ENCODE data around the gene RXRA. TPM values are rescaled to one million over a fixed set of nuclear protein-coding genes. Genes with fewer than 3 reads are reported as not detected.

Gene RXRA
- total RNA-seq, 1 experiment from 2014 or later: 29.9 TPM

- no peak overlapping the region for H2BK12ac ChIP-seq (ENCODE audit: insufficient read length, low read depth, low read length)
- H3K9me3 ChIP-seq (ENCODE audit: control insufficient read depth, low read depth, low read length): no peaks in the 10 kb centered on the region
- H4K8ac ChIP-seq (replicated peaks; ENCODE audit: insufficient read length, low read depth, low read length): no peak overlapping the region
- H3K27ac ChIP-seq (ENCODE audit: insufficient read length, low read depth, low read length): no peak overlapping the region
- H3K79me2 ChIP-seq (ENCODE audit: insufficient read depth, low read length): peaks cover 3% of the 10 kb centered on the region; the same call in 1 of the 2 replicates
- H2BK15ac ChIP-seq (ENCODE audit: low read depth, low read length): no peak overlapping the region
- Mint-ChIP-seq H3K4me3 (no peak overlapping the region), H3K9me3 (no peaks in the 10 kb centered on the region), H3K27ac (no peak overlapping the region), H3K36me3 (ENCODE audit: insufficient read depth in 1 of 3, low read depth in 3 of 3) (no peaks in the 10 kb centered on the region), H3K27me3 (ENCODE audit: low read depth) (no peaks in the 10 kb centered on the region), H3K4me1 (peaks cover 0 to 12% of the 10 kb centered on the region in 2 experiments; a peak in 2 of 4 replicates)
- H2BK20ac ChIP-seq (ENCODE audit: low read depth, low read length, poor library complexity, severe bottlenecking): no peak overlapping the region
- no peak overlapping the region for H2BK120ac ChIP-seq (ENCODE audit: low read depth, low read length, poor library complexity, severe bottlenecking)
- H3K18ac ChIP-seq (ENCODE audit: insufficient read length, low read depth, low read length): no peak overlapping the region
- no peak for DNase-seq
- H3K4me2 ChIP-seq (ENCODE audit: insufficient read depth, insufficient read length, low read length): no peak overlapping the region
- no peaks in the 10 kb centered on the region for H3K79me1 ChIP-seq (ENCODE audit: insufficient read depth, low read depth, low read length, poor library complexity, severe bottlenecking)
- no peak overlapping the region for H2AK5ac ChIP-seq (ENCODE audit: insufficient read length, low read length)
- H3K4ac ChIP-seq (ENCODE audit: low read depth, low read length): no peak overlapping the region
- H3K4me1 ChIP-seq (ENCODE audit: insufficient read depth, low read length): no peaks in the 10 kb centered on the region
- no peaks in the 10 kb centered on the region for H3K23me2 ChIP-seq (ENCODE audit: insufficient read length, low read depth, low read length, poor library complexity, severe bottlenecking)
- H2BK5ac ChIP-seq (ENCODE audit: insufficient read length, low read length): no peak overlapping the region
- no peak overlapping the region for H3K56ac ChIP-seq (ENCODE audit: insufficient read length, low read depth, low read length)
- no peak overlapping the region for H4K5ac ChIP-seq (ENCODE audit: insufficient read length, low read depth, low read length)
- no peak overlapping the region for H4K91ac ChIP-seq (ENCODE audit: insufficient read length, low read depth, low read length)
- 0 out of 3 replicates have a peak, but pooled peaks have one; percentile 16 for TF ChIP-seq CTCF (conservative IDR thresholded peaks at IDR 0.05)
- H3K14ac ChIP-seq (ENCODE audit: insufficient read depth, low read length): no peak overlapping the region
- H3K9ac ChIP-seq (ENCODE audit: extremely low read depth, insufficient read length, low read length): no peak overlapping the region
- no peak overlapping the region for H3K23ac ChIP-seq (ENCODE audit: insufficient read length, low read depth, low read length)
- no peaks in the 10 kb centered on the region for H3K27me3 ChIP-seq (ENCODE audit: insufficient read depth, low read length)
- H2AFZ ChIP-seq (ENCODE audit: low read length): no peak overlapping the region
- H4K20me1 ChIP-seq (ENCODE audit: control insufficient read depth, insufficient read depth, insufficient read length): no peaks in the 10 kb centered on the region
- no peak overlapping the region for H3T11ph ChIP-seq (ENCODE audit: low read length)
- no CpG with 5 or more reads among the region's 13 CpGs for WGBS (ENCODE audit: extremely low coverage, insufficient read length, low lambda C conversion rate)
Measured at GRCh38 chr9:134364391-134365114, 38.3 kb downstream of the RXRA start.
